Neural progenitor cell (in vitro differentiated cells): ENCODE measurements around the gene BBIP1. TPM values are rescaled to one million over a fixed set of nuclear protein-coding genes. Genes with fewer than 3 reads are reported as not detected.

Source experiments
- DNase-seq: peaks from one replicate; pipeline ENCODE4 v3.0.0-alpha.2; 2016; ENCODE audit warnings: low spot score
- H2AFZ ChIP-seq: fragments of 200-600 bp; sonication (generic); replicated peaks from 2 replicates; pipeline ENCODE4 v1.6.1; 2016; ENCODE audit warnings: antibody characterized with exemption
- H3F3A ChIP-seq: fragments of 200-600 bp; sonication (generic); 2 replicates; pipeline ENCODE4 v1.6.1; 2016; ENCODE audit warnings: antibody characterized with exemption, low read depth
- H3K27ac ChIP-seq: fragments of 200-600 bp; sonication (generic); 2 replicates; pipeline ENCODE4 v1.5.1; 2016; ENCODE audit warnings: mild to moderate bottlenecking
- H3K27me3 ChIP-seq: fragments of 200-600 bp; sonication (generic); 2 replicates; pipeline ENCODE4 v1.6.1; 2016; ENCODE audit warnings: mild to moderate bottlenecking, moderate library complexity
- H3K36me3 ChIP-seq: fragments of 200-600 bp; sonication (generic); 2 replicates; pipeline ENCODE4 v1.5.1; 2016
- H3K4me1 ChIP-seq: fragments of 200-600 bp; sonication (generic); 2 replicates; pipeline ENCODE4 v1.6.1; 2016; ENCODE audit warnings: mixed run types
- H3K4me2 ChIP-seq: fragments of 200-600 bp; sonication (generic); 2 replicates; pipeline ENCODE4 v1.6.1; 2016
- H3K4me3 ChIP-seq: fragments of 200-600 bp; sonication (generic); 2 replicates; pipeline ENCODE4 v1.5.1; 2016
- H3K79me2 ChIP-seq: fragments of 200-600 bp; sonication (generic); 2 replicates; pipeline ENCODE4 v1.6.1; 2016; ENCODE audit warnings: low read depth
- H3K9ac ChIP-seq: fragments of 200-600 bp; sonication (generic); 2 replicates; pipeline ENCODE4 v1.6.1; 2016
- H3K9me3 ChIP-seq: fragments of 200-600 bp; sonication (generic); 2 replicates; pipeline ENCODE4 v1.5.1; 2016; ENCODE audit warnings: low read depth
- H4K20me1 ChIP-seq: fragments of 200-600 bp; sonication (generic); 2 replicates; pipeline ENCODE4 v1.6.1; 2016; ENCODE audit warnings: low read depth
- H3K27ac Mint-ChIP-seq: 3 replicates; pipeline ENCODE4 v1.8.0; 2021; ENCODE audit warnings: mixed read lengths
- H3K27me3 Mint-ChIP-seq: 2 replicates; pipeline ENCODE4 v1.8.0; 2022; ENCODE audit warnings: low read depth, mild to moderate bottlenecking, inconsistent platforms, moderate library complexity, mixed read lengths; ENCODE audit not compliant: insufficient read depth
- H3K36me3 Mint-ChIP-seq: 3 replicates; pipeline ENCODE4 v1.8.0; 2021; ENCODE audit warnings: mixed read lengths
- H3K4me1 Mint-ChIP-seq: 3 replicates; pipeline ENCODE4 v1.8.0; 2021; ENCODE audit warnings: mixed read lengths
- H3K4me3 Mint-ChIP-seq: 3 replicates; pipeline ENCODE4 v1.8.0; 2021; ENCODE audit warnings: mild to moderate bottlenecking, moderate library complexity, mixed read lengths
- H3K9me3 Mint-ChIP-seq: 3 replicates; pipeline ENCODE4 v1.8.0; 2020; ENCODE audit warnings: mixed read lengths
- CTCF ChIP-seq: fragments of 200-600 bp; sonication (generic); IDR thresholded peaks from 2 replicates; pipeline ENCODE4 v1.5.1; 2017; ENCODE audit warnings: antibody characterized with exemption, mild to moderate bottlenecking
- EZH2 ChIP-seq: fragments of 200-600 bp; sonication (generic); IDR thresholded peaks from 2 replicates; pipeline ENCODE4 v1.6.1; 2017; ENCODE audit warnings: antibody characterized with exemption, mild to moderate bottlenecking, moderate library complexity
- EZH2phosphoT487 ChIP-seq: fragments of 200-600 bp; sonication (generic); IDR thresholded peaks from 2 replicates; pipeline ENCODE4 v1.6.1; 2017; ENCODE audit warnings: antibody characterized with exemption
- total RNA-seq: library from RNA; depleted of rRNA; stranded (reverse); fragments of >200 nt; gene quantifications from 2 replicates; pipeline ENCODE4 v1.2.3, GENCODE V29; 2015; ENCODE audit warnings: low replicate concordance

The BBIP1 gene
- total RNA-seq, 1 donor from 2014 or later, result 58.4 TPM

GRCh38 chr10:110931769-110932381 is 12.9 kb upstream of the BBIP1 start:
- Histone ChIP-seq H3F3A (no peaks in the 10 kb centered on the region), H3K79me2 (peaks cover 100% of the 10 kb centered on the region), H3K4me3 (no peak overlapping the region), H3K4me2 (no peak overlapping the region), H4K20me1 (peaks cover 73% of the 10 kb centered on the region), H3K4me1 (peaks cover 7% of the 10 kb centered on the region), H3K9me3 (no peaks in the 10 kb centered on the region), H2AFZ (no peak overlapping the region), H3K27ac (no peak overlapping the region), H3K9ac (no peak overlapping the region), H3K36me3 (no peaks in the 10 kb centered on the region), H3K27me3 (no peaks in the 10 kb centered on the region)
- Mint-ChIP-seq H3K36me3 (peaks cover 8% of the 10 kb centered on the region), H3K4me3 (no peak overlapping the region), H3K27ac (no peak overlapping the region), H3K27me3 (no peaks in the 10 kb centered on the region), H3K4me1 (no peaks in the 10 kb centered on the region), H3K9me3 (no peaks in the 10 kb centered on the region)
- TF ChIP-seq EZH2 (no peak), EZH2phosphoT487 (no peak), CTCF (no peak)
- DNase-seq, result no peak

GRCh38 chr10:110927461-110927860 is 8.5 kb upstream of the BBIP1 start:
- Histone ChIP-seq H3K27ac (no peak overlapping the region), H3F3A (no peaks in the 10 kb centered on the region), H4K20me1 (peaks cover 96% of the 10 kb centered on the region), H3K4me1 (peaks cover 7% of the 10 kb centered on the region), H3K79me2 (peaks cover 100% of the 10 kb centered on the region), H2AFZ (no peak overlapping the region), H3K9ac (no peak overlapping the region), H3K4me3 (no peak overlapping the region), H3K9me3 (no peaks in the 10 kb centered on the region), H3K36me3 (peaks cover 5% of the 10 kb centered on the region), H3K4me2 (no peak overlapping the region), H3K27me3 (no peaks in the 10 kb centered on the region)
- TF ChIP-seq EZH2phosphoT487, result no peak
- no peak for TF ChIP-seq EZH2
- no peak for TF ChIP-seq CTCF
- peaks cover 3% of the 10 kb centered on the region for H3K36me3 Mint-ChIP-seq
- H3K4me3 Mint-ChIP-seq, result no peak overlapping the region
- no peak overlapping the region for H3K27ac Mint-ChIP-seq
- H3K27me3 Mint-ChIP-seq, result no peaks in the 10 kb centered on the region
- H3K4me1 Mint-ChIP-seq, result no peaks in the 10 kb centered on the region
- no peaks in the 10 kb centered on the region for H3K9me3 Mint-ChIP-seq
- DNase-seq, result no peak

GRCh38 chr10:110923856-110924493 is 5.0 kb upstream of the BBIP1 start:
- H3K27me3 ChIP-seq, result no peaks in the 10 kb centered on the region
- no peak for DNase-seq
- H4K20me1 ChIP-seq, result peaks cover 84% of the 10 kb centered on the region
- H3K4me1 ChIP-seq, result peaks cover 14% of the 10 kb centered on the region
- H3K4me3 ChIP-seq, result no peak overlapping the region
- Mint-ChIP-seq H3K27ac (no peak overlapping the region), H3K27me3 (peaks cover 2% of the 10 kb centered on the region), H3K36me3 (peaks cover 3% of the 10 kb centered on the region), H3K4me1 (peaks cover 9% of the 10 kb centered on the region), H3K9me3 (no peaks in the 10 kb centered on the region), H3K4me3 (no peak overlapping the region)
- TF ChIP-seq CTCF, result no peak
- TF ChIP-seq EZH2, result no peak
- TF ChIP-seq EZH2phosphoT487, result no peak
- H2AFZ ChIP-seq, result no peak overlapping the region
- peaks cover 5% of the 10 kb centered on the region for H3K36me3 ChIP-seq
- H3K9ac ChIP-seq, result no peak overlapping the region
- H3K27ac ChIP-seq, result no peak overlapping the region
- H3K9me3 ChIP-seq, result no peaks in the 10 kb centered on the region
- H3K4me2 ChIP-seq, result no peak overlapping the region
- H3F3A ChIP-seq, result peaks cover 4% of the 10 kb centered on the region
- peaks cover 91% of the 10 kb centered on the region for H3K79me2 ChIP-seq
